A549 treated with ZK216348 at 1 μM for 4 hours (cell line): ENCODE measurements around the gene TLE4. TPM values are rescaled to one million over a fixed set of nuclear protein-coding genes. Genes with fewer than 3 reads are reported as not detected.

Experiments
- total RNA-seq: library from RNA; stranded (reverse); fragments of 200-300 nt; extraction: Qiagen RNA extraction; gene quantifications from 5 replicates; pipeline ENCODE4 v1.2.3, GENCODE V29; 2022; ENCODE audit warnings: low read depth

TLE4 gene
- 8.9 to 13.6 TPM (median 11.8 TPM) in 5 replicates for total RNA-seq

DNA sequence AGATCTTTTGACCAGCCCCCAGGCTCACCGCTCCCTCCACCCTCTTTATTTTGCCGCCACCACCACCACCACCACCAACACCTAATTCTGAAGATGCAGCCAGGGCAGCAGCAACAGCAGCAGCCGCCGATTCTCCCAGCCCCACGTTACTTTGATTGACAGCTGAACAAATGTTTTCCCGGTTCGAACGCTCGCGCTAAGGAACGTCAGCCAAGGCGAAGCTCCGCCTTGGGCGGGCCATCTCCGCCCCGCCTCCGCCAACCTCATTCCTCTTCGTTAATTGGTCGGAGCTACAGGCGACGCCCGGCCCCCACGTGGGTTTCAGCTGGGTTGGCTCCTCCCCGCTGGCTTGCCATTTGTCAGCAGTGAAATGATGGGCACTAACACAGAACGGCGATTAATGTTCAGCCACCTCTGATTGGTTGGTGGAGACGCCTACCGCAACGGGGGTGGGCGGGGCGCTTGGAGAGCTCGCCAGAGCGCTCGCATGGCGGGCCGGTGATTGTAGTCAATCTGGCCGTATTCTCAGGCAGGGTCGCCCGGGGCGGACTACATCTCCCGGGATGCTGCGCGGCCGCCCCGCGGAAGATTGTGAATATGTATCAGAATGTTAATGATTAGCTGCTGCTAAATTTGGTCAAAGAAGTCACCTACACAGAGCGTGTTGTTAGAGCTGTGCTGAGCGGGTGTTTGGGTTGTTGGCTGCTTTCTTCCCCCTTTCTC lies at the start of gene TLE4:
TSS of gene TLE4 (plus strand) at position 657 of the 723 bp plus-strand sequence. CDS start 826 bp downstream, outside the sequence.

